ENCODE measurements around the gene FLNA.

FLNA gene

GRCh38 chrX:154383359-154384283 is 9.2 kb upstream of the FLNA start:
- H3K27ac ChIP-seq (ENCODE audit: low read depth, low read length, poor library complexity, severe bottlenecking) = no peak overlapping the region

GRCh38 chrX:154382483-154383069 is 8.1 kb upstream of the FLNA start:
- TF ChIP-seq EZH2 (IDR thresholded peaks at IDR 0.05; ENCODE audit: borderline replicate concordance, low read length) (no peak), CTCF (IDR thresholded peaks at IDR 0.05; ENCODE audit: low read length) (no peak)
- Histone ChIP-seq H3K36me3 (ENCODE audit: insufficient read depth, low read length) (peaks cover 8% of the 10 kb centered on the region), H3K9me2 (ENCODE audit: low read depth, low read length) (no peaks in the 10 kb centered on the region), H3K4me2 (ENCODE audit: low read length) (no peak overlapping the region), H3F3A (ENCODE audit: insufficient read depth, low read length) (no peaks in the 10 kb centered on the region), H3K79me2 (ENCODE audit: insufficient read depth, low read length) (no peaks in the 10 kb centered on the region; the same call in 1 of the 2 replicates), H3K4me1 (ENCODE audit: insufficient read depth, low read length, severe bottlenecking) (peaks cover 22% of the 10 kb centered on the region), H2AFZ (ENCODE audit: low read length) (no peak overlapping the region), H3K27ac (ENCODE audit: low read depth, low read length, poor library complexity, severe bottlenecking) (no peak overlapping the region), H3K9me3 (ENCODE audit: low read length) (no peaks in the 10 kb centered on the region), H3K27me3 (ENCODE audit: insufficient read depth, low read length) (no peaks in the 10 kb centered on the region), H3K4me3 (ENCODE audit: low read depth, low read length, poor library complexity, severe bottlenecking) (no peak overlapping the region), H4K20me1 (ENCODE audit: insufficient read depth, low read length) (no peaks in the 10 kb centered on the region), H3K9ac (ENCODE audit: low read length) (no peak overlapping the region)

More at GRCh38 chrX:154383359-154384283, 9.2 kb upstream of the FLNA start:
- Histone ChIP-seq H3K9ac (ENCODE audit: low read length) (no peak overlapping the region), H3K79me2 (ENCODE audit: insufficient read depth, low read length) (no peaks in the 10 kb centered on the region; the same call in 1 of the 2 replicates), H3K9me2 (ENCODE audit: low read depth, low read length) (no peaks in the 10 kb centered on the region), H3K4me2 (ENCODE audit: low read length) (no peak overlapping the region), H3K36me3 (ENCODE audit: insufficient read depth, low read length) (peaks cover 8% of the 10 kb centered on the region), H3F3A (ENCODE audit: insufficient read depth, low read length) (no peaks in the 10 kb centered on the region), H2AFZ (ENCODE audit: low read length) (no peak overlapping the region), H4K20me1 (ENCODE audit: insufficient read depth, low read length) (no peaks in the 10 kb centered on the region), H3K9me3 (ENCODE audit: low read length) (no peaks in the 10 kb centered on the region), H3K4me1 (ENCODE audit: insufficient read depth, low read length, severe bottlenecking) (peaks cover 14% of the 10 kb centered on the region), H3K4me3 (ENCODE audit: low read depth, low read length, poor library complexity, severe bottlenecking) (no peak overlapping the region), H3K27me3 (ENCODE audit: insufficient read depth, low read length) (no peaks in the 10 kb centered on the region)
- TF ChIP-seq CTCF (IDR thresholded peaks at IDR 0.05; ENCODE audit: low read length) (no peak), EZH2 (IDR thresholded peaks at IDR 0.05; ENCODE audit: borderline replicate concordance, low read length) (no peak)

- no peak overlapping the region for H3K4me3 ChIP-seq (ENCODE audit: low read depth, low read length, poor library complexity, severe bottlenecking)
- no peak overlapping the region for H3K27ac ChIP-seq (ENCODE audit: low read depth, low read length, poor library complexity, severe bottlenecking)
- H3K4me2 ChIP-seq (ENCODE audit: low read length) = no peak overlapping the region
- no peak overlapping the region for H3K9ac ChIP-seq (ENCODE audit: low read length)
- no peaks in the 10 kb centered on the region for H3K9me2 ChIP-seq (ENCODE audit: low read depth, low read length)
- no peak overlapping the region for H2AFZ ChIP-seq (ENCODE audit: low read length)
- H3K79me2 ChIP-seq (ENCODE audit: insufficient read depth, low read length) = no peaks in the 10 kb centered on the region; the same call in 1 of the 2 replicates
- no peak for TF ChIP-seq EZH2 (IDR thresholded peaks at IDR 0.05; ENCODE audit: borderline replicate concordance, low read length)
- TF ChIP-seq CTCF (IDR thresholded peaks at IDR 0.05; ENCODE audit: low read length) = no peak
- no peaks in the 10 kb centered on the region for H3K27me3 ChIP-seq (ENCODE audit: insufficient read depth, low read length)
- H3K36me3 ChIP-seq (ENCODE audit: insufficient read depth, low read length) = peaks cover 8% of the 10 kb centered on the region
- H4K20me1 ChIP-seq (ENCODE audit: insufficient read depth, low read length) = no peaks in the 10 kb centered on the region
- no peaks in the 10 kb centered on the region for H3K9me3 ChIP-seq (ENCODE audit: low read length)
- H3F3A ChIP-seq (ENCODE audit: insufficient read depth, low read length) = no peaks in the 10 kb centered on the region
- peaks cover 25% of the 10 kb centered on the region for H3K4me1 ChIP-seq (ENCODE audit: insufficient read depth, low read length, severe bottlenecking)
These were observed 6.8 kb upstream of the FLNA start for GRCh38 chrX:154381271-154381670.

Data from OCI-LY1 (cell line).